ENCODE results near the gene SH3BP4.

- TF ChIP-seq FOXP2 (optimal IDR thresholded peaks at IDR 0.05; ENCODE audit: control extremely low read depth, extremely low read length, insufficient read depth) = no peak
- no peak for TF ChIP-seq EZH2 (IDR thresholded peaks at IDR 0.05)
Measured at GRCh38 chr2:234963773-234964615, 12.2 kb downstream of the SH3BP4 start.
